ENCODE measurements around the gene CORO1C.
A peak's percentile ranks its signal among the peaks of the same experiment; 100 is the strongest.

Gene CORO1C

GRCh38 chr12:108731866-108732461, 646 bp upstream of the CORO1C start:
- H3K4me1 ChIP-seq (ENCODE audit: control insufficient read depth, insufficient read depth, low read length): peaks cover 30% of the 10 kb centered on the region
- H3K9ac ChIP-seq (ENCODE audit: low read length): peak overlapping the region; percentile 90
- no peaks in the 10 kb centered on the region for H3K36me3 ChIP-seq (ENCODE audit: control insufficient read depth, insufficient read depth, low read length, severe bottlenecking)
- H3K4me3 ChIP-seq (ENCODE audit: low read length): peak overlapping the region; percentile 88
- H3K27me3 ChIP-seq (replicated peaks; ENCODE audit: control insufficient read depth, insufficient read depth, low read length): no peaks in the 10 kb centered on the region
- H3K9me3 ChIP-seq (ENCODE audit: control insufficient read depth, low read length): no peaks in the 10 kb centered on the region
- DNase-seq (ENCODE audit: low read depth): peak; percentile 100

DNA sequence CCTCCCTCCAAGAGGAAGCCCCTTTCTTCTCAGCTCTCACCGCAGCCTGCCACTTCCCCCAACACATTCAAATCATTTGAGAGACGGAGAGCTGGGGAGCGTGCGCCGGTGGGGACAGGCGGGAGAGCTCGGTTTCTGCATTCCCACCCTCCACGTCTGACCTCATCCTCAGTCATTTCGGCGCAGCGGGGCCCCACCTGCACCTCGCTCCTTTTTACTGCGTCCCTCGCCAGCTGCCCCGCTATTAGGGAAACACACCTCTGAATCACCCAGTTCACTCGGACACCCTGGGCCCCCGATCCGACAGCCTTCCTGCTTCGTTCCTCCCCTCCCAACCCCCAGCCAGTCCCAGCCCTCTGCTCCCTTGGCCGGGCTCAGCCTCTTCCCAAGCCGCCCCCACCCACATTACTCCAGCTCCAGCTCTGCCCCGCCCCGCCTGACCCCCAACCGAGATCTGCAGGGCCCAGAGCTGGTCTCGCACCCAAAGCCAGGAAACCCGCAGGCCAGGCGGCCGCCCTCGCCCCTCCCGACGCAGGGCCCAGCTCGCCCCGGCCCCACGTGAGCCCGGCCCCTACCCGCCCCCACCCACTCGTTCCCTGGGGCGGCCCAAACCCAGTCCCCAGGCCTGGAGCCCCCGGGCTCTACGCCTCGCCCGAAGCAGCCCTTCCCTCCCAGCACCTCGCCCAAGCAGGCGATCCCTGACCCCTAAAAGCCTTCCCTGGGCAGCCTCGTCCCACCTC, 783 bp downstream of the CORO1C start:
- Histone ChIP-seq H3K9ac (ENCODE audit: low read length) (peak overlapping the region; percentile 90), H3K4me1 (ENCODE audit: control insufficient read depth, insufficient read depth, low read length) (peaks cover 37% of the 10 kb centered on the region), H3K9me3 (ENCODE audit: control insufficient read depth, low read length) (no peaks in the 10 kb centered on the region), H3K27me3 (replicated peaks; ENCODE audit: control insufficient read depth, insufficient read depth, low read length) (no peaks in the 10 kb centered on the region), H3K4me3 (ENCODE audit: low read length) (peak overlapping the region; percentile 88), H3K36me3 (ENCODE audit: control insufficient read depth, insufficient read depth, low read length, severe bottlenecking) (no peaks in the 10 kb centered on the region)
- DNase-seq (ENCODE audit: low read depth): peak; percentile 82

GRCh38 chr12:108729612-108730364, 1.5 kb downstream of the CORO1C start:
- H3K9me3 ChIP-seq (ENCODE audit: control insufficient read depth, low read length): no peaks in the 10 kb centered on the region
- peak overlapping the region; percentile 90 for H3K9ac ChIP-seq (ENCODE audit: low read length)
- H3K36me3 ChIP-seq (ENCODE audit: control insufficient read depth, insufficient read depth, low read length, severe bottlenecking): peaks cover 3% of the 10 kb centered on the region
- peak overlapping the region; percentile 88 for H3K4me3 ChIP-seq (ENCODE audit: low read length)
- H3K4me1 ChIP-seq (ENCODE audit: control insufficient read depth, insufficient read depth, low read length): peaks cover 45% of the 10 kb centered on the region
- DNase-seq (ENCODE audit: low read depth): peak; percentile 53
- no peaks in the 10 kb centered on the region for H3K27me3 ChIP-seq (replicated peaks; ENCODE audit: control insufficient read depth, insufficient read depth, low read length)

DNA sequence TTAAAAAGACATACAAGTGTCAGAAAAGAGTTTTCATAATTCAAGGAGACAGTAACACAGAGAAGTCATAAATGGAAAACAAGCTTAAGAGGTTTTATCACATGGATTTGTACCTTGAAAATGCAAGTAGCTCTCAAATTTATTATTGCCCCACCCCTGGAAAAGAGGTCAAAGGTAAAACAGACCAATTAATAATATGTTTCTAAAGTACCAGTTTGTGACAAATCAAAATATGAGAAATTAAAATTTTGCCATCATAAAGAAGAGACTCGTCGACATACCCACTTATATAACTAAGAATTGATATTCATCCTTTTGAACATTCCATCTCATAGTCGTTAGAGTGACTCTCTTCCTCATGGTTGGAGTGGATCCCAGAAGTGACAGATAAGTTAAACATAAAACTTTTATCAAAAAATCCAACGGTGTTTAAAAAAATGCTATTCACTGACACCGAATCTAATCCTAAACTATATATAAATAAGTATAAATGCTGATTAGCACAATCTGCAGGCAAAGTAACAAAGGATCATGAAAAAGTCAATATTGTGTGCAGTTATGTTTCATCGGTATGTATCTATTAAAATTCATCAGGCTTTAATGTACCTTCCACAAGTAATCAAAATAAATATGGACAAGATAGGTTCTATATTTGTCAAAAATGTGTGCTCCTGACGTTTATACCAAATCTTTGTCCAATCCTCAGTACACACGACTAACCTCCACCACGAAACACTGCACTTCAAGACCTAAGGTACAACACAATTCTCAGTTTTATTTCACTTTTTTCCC, 2.3 kb downstream of the CORO1C start:
- Histone ChIP-seq H3K9ac (ENCODE audit: low read length) (peak overlapping the region; percentile 90), H3K4me1 (ENCODE audit: control insufficient read depth, insufficient read depth, low read length) (peaks cover 51% of the 10 kb centered on the region), H3K36me3 (ENCODE audit: control insufficient read depth, insufficient read depth, low read length, severe bottlenecking) (peaks cover 3% of the 10 kb centered on the region), H3K9me3 (ENCODE audit: control insufficient read depth, low read length) (no peaks in the 10 kb centered on the region), H3K4me3 (ENCODE audit: low read length) (peak overlapping the region; percentile 88), H3K27me3 (replicated peaks; ENCODE audit: control insufficient read depth, insufficient read depth, low read length) (no peaks in the 10 kb centered on the region)
- peak; percentile 55 for DNase-seq (ENCODE audit: low read depth)

DNA sequence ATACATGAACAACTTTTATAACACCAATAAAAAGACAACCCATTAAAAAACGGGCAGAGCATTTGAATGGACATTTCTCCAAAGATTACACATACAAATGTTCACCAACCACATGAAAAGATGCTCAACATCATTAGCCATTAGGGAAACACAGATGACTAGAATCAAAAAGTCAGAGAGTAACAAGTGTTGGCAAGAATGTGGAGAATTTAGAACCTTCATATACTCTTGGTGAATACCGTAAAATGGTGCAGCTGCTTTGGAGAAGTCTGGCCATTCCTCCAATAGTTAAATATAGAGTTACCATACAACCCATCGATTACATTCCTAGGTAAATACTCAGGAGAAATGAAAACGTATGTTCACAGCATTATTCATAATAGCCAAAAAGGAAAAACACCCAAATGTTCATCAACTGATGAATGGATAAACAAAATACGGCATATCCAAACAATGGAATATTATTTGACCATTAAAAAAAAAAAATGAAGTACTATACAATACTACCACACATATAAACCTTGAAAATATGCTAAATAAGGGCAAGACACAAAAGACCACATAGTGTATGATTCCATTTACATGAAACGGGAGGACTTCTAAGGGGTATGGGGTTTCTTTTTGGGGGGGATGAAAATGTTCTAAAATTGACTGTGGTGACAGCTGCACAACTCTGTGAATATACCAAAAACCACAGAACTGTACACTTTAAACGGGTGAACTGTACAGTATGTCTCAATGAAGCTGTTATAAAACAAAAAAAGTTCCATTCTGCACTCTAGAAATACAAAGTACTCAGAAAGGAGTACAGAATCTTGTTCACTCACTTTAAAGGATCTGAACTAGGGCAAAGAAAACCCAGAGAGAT, 3.2 kb downstream of the CORO1C start:
- Histone ChIP-seq H3K9ac (ENCODE audit: low read length) (peak overlapping the region; percentile 90), H3K4me1 (ENCODE audit: control insufficient read depth, insufficient read depth, low read length) (peaks cover 58% of the 10 kb centered on the region), H3K9me3 (ENCODE audit: control insufficient read depth, low read length) (no peaks in the 10 kb centered on the region), H3K36me3 (ENCODE audit: control insufficient read depth, insufficient read depth, low read length, severe bottlenecking) (peaks cover 3% of the 10 kb centered on the region), H3K4me3 (ENCODE audit: low read length) (peak overlapping the region; percentile 88), H3K27me3 (replicated peaks; ENCODE audit: control insufficient read depth, insufficient read depth, low read length) (no peaks in the 10 kb centered on the region)
- no peak for DNase-seq (ENCODE audit: low read depth)

DNA sequence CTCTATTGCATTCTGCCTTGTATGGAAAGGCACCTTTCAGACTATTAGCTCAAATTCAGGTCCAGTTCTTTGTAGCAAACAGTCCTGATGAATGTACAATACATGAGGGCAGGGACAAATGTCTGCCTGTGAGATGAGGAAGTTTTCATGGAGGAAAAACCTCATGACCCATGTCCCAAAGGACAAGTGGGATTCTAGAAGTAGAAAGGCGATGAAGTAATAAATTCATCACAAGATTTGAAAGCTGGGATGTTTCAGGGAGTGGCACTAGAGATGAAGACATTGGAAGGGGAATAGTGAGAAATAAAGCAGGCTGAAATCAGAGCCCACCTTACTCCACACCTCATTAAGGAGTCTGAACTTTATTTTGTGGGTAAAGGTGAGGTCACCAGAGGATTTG, 4.2 kb downstream of the CORO1C start:
- no peaks in the 10 kb centered on the region for H3K27me3 ChIP-seq (replicated peaks; ENCODE audit: control insufficient read depth, insufficient read depth, low read length)
- H3K9ac ChIP-seq (ENCODE audit: low read length): no peak overlapping the region
- DNase-seq (ENCODE audit: low read depth): no peak
- H3K4me3 ChIP-seq (ENCODE audit: low read length): peak overlapping the region; percentile 88
- H3K36me3 ChIP-seq (ENCODE audit: control insufficient read depth, insufficient read depth, low read length, severe bottlenecking): peaks cover 3% of the 10 kb centered on the region
- H3K9me3 ChIP-seq (ENCODE audit: control insufficient read depth, low read length): no peaks in the 10 kb centered on the region
- peaks cover 63% of the 10 kb centered on the region for H3K4me1 ChIP-seq (ENCODE audit: control insufficient read depth, insufficient read depth, low read length)

GRCh38 chr12:108724890-108725151, 6.5 kb downstream of the CORO1C start:
- peak overlapping the region; percentile 75 for H3K9ac ChIP-seq (ENCODE audit: low read length)
- H3K4me3 ChIP-seq (ENCODE audit: low read length): peak overlapping the region; percentile 39
- H3K4me1 ChIP-seq (ENCODE audit: control insufficient read depth, insufficient read depth, low read length): peaks cover 78% of the 10 kb centered on the region
- H3K36me3 ChIP-seq (ENCODE audit: control insufficient read depth, insufficient read depth, low read length, severe bottlenecking): peaks cover 3% of the 10 kb centered on the region
- H3K9me3 ChIP-seq (ENCODE audit: control insufficient read depth, low read length): no peaks in the 10 kb centered on the region
- DNase-seq (ENCODE audit: low read depth): no peak
- H3K27me3 ChIP-seq (replicated peaks; ENCODE audit: control insufficient read depth, insufficient read depth, low read length): no peaks in the 10 kb centered on the region

DNA sequence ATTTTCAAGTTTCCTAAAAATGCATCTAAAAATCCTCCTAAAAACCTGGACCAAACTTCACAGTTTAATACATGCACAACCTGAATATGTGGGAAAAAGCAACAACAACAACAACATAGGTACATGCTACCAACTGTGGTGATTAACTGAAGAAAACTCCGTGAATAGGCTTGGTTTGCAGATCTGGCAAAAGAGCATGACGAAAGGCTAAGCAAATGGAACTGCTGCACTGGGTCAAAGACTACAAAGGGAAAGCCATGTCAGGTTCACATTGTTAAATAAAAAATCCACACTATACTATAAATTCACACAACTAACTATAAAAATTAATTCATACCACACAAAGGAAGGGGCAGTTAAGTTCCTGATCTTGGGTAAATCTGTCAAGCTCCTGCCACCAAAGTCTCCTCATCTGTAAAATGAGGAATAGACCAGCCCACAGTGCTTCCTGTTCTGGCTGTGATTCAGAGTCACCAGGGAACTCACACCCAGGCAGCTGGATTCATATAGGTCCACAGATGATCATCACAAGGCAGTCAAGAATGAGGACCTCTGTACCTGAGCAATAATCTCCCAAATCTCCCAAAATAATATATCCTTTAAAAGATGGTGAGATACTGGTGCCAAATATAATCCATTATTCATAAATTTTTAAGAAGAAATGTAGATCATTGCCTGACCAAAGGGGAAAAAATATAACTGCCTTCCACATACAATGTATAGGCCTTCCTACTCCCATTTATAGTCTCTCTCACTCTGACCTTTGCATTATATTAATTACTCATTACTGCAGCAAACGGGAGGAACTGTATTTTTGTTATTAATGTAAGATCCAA, 7.0 kb downstream of the CORO1C start:
- H3K27me3 ChIP-seq (replicated peaks; ENCODE audit: control insufficient read depth, insufficient read depth, low read length): no peaks in the 10 kb centered on the region
- H3K9ac ChIP-seq (ENCODE audit: low read length): peak overlapping the region; percentile 75
- peaks cover 75% of the 10 kb centered on the region for H3K4me1 ChIP-seq (ENCODE audit: control insufficient read depth, insufficient read depth, low read length)
- H3K36me3 ChIP-seq (ENCODE audit: control insufficient read depth, insufficient read depth, low read length, severe bottlenecking): peaks cover 3% of the 10 kb centered on the region
- DNase-seq (ENCODE audit: low read depth): no peak
- H3K4me3 ChIP-seq (ENCODE audit: low read length): peak overlapping the region; percentile 39
- H3K9me3 ChIP-seq (ENCODE audit: control insufficient read depth, low read length): no peaks in the 10 kb centered on the region

GRCh38 chr12:108722992-108723766, 8.1 kb downstream of the CORO1C start:
- DNase-seq (ENCODE audit: low read depth): peak; percentile 79
- H3K9me3 ChIP-seq (ENCODE audit: control insufficient read depth, low read length): no peaks in the 10 kb centered on the region
- peak overlapping the region; percentile 75 for H3K9ac ChIP-seq (ENCODE audit: low read length)
- H3K4me1 ChIP-seq (ENCODE audit: control insufficient read depth, insufficient read depth, low read length): peaks cover 67% of the 10 kb centered on the region
- no peaks in the 10 kb centered on the region for H3K27me3 ChIP-seq (replicated peaks; ENCODE audit: control insufficient read depth, insufficient read depth, low read length)
- peak overlapping the region; percentile 39 for H3K4me3 ChIP-seq (ENCODE audit: low read length)
- H3K36me3 ChIP-seq (ENCODE audit: control insufficient read depth, insufficient read depth, low read length, severe bottlenecking): peaks cover 3% of the 10 kb centered on the region
